Measurements from ENCODE around the gene UGCG. TPM values are rescaled to one million over a fixed set of nuclear protein-coding genes. Genes with fewer than 3 reads are reported as not detected.
"Not testable (repeated sequence)": the region's sequence is repeated elsewhere in the genome, so short reads cannot be mapped to it uniquely, and the experiment has no call there.

The UGCG gene
- total RNA-seq, 1 donor from 2014 or later = 33.1 TPM

GRCh38 chr9:111959468-111960359 is 63.1 kb downstream of the UGCG start:
- intact Hi-C loops (cut with DNase I) = no loop called here
- H3K36me3 ChIP-seq = no peaks in the 10 kb centered on the region
- no peaks in the 10 kb centered on the region for H3K9me3 ChIP-seq
- no peak overlapping the region for H3K27ac ChIP-seq
- TF ChIP-seq POLR2AphosphoS5 (IDR thresholded peaks at IDR 0.05; ENCODE audit: insufficient read depth in 1 of 2, low read depth in 1 of 2) (peak in 1 of 2 donors; percentile 57), POLR2A (IDR thresholded peaks at IDR 0.05) (no peak)
- TF ChIP-seq, protein P1, sequence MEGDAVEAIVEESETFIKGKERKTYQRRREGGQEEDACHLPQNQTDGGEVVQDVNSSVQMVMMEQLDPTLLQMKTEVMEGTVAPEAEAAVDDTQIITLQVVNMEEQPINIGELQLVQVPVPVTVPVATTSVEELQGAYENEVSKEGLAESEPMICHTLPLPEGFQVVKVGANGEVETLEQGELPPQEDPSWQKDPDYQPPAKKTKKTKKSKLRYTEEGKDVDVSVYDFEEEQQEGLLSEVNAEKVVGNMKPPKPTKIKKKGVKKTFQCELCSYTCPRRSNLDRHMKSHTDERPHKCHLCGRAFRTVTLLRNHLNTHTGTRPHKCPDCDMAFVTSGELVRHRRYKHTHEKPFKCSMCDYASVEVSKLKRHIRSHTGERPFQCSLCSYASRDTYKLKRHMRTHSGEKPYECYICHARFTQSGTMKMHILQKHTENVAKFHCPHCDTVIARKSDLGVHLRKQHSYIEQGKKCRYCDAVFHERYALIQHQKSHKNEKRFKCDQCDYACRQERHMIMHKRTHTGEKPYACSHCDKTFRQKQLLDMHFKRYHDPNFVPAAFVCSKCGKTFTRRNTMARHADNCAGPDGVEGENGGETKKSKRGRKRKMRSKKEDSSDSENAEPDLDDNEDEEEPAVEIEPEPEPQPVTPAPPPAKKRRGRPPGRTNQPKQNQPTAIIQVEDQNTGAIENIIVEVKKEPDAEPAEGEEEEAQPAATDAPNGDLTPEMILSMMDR (IDR thresholded peaks at IDR 0.05) = no peak
- H3K27me3 ChIP-seq = no peaks in the 10 kb centered on the region
- H3K4me1 ChIP-seq = peaks cover 11% of the 10 kb centered on the region
- DNase-seq (ENCODE audit: extremely low spot score in 2 of 2) = no peak
- no peak overlapping the region for H3K4me3 ChIP-seq

- DNase-seq (ENCODE audit: extremely low spot score in 2 of 2) = not testable (repeated sequence)
- H3K4me1 ChIP-seq = peaks cover 11% of the 10 kb centered on the region
These were observed 63.9 kb downstream of the UGCG start for GRCh38 chr9:111960485-111960884.

GRCh38 chr9:111961009-111961408 is 64.4 kb downstream of the UGCG start:
- no peak for TF ChIP-seq POLR2AphosphoS5 (IDR thresholded peaks at IDR 0.05; ENCODE audit: insufficient read depth in 1 of 2, low read depth in 1 of 2)
- TF ChIP-seq, protein P1 (IDR thresholded peaks at IDR 0.05) = no peak
- TF ChIP-seq POLR2A (IDR thresholded peaks at IDR 0.05) = no peak
- H3K36me3 ChIP-seq = no peaks in the 10 kb centered on the region

More at GRCh38 chr9:111960485-111960884, 63.9 kb downstream of the UGCG start:
- intact Hi-C loops (cut with DNase I); H3K27ac ChIP-seq; H3K36me3 ChIP-seq; H3K4me3 ChIP-seq; H3K27me3 ChIP-seq; H3K9me3 ChIP-seq: not testable (repeated sequence)

DNA sequence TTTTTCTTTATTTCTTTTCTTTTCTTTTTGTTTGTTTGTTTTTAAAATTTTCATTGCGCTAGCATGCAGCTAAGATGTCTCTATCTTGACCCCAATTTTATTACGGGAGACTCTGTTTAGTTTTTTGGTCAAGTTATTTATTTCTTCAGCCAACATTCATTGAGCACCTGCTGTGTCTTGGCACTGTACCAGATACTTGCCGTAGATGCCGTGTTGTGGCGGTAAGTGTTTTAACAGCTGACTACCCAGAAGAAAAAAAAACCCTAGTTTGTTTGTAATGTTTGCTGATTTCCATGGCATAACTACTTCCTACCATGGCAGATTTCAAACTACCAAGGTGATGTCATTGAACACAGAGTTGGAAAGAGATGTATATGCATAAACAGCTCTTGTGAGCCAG is 65.0 kb downstream of the UGCG start:
- TF ChIP-seq POLR2AphosphoS5 (IDR thresholded peaks at IDR 0.05; ENCODE audit: insufficient read depth in 1 of 2, low read depth in 1 of 2) (no peak), POLR2A (IDR thresholded peaks at IDR 0.05) (no peak)
- TF ChIP-seq, protein P1 (IDR thresholded peaks at IDR 0.05) = no peak
- H3K27me3 ChIP-seq = no peaks in the 10 kb centered on the region
- H3K4me1 ChIP-seq = peaks cover 11% of the 10 kb centered on the region
- no peaks in the 10 kb centered on the region for H3K9me3 ChIP-seq
- H3K27ac ChIP-seq = no peak overlapping the region
- no peaks in the 10 kb centered on the region for H3K36me3 ChIP-seq
- DNase-seq (ENCODE audit: extremely low spot score in 2 of 2) = no peak
- intact Hi-C loops (cut with DNase I) = no loop called here
- no peak overlapping the region for H3K4me3 ChIP-seq

More at GRCh38 chr9:111961009-111961408, 64.4 kb downstream of the UGCG start:
- Histone ChIP-seq H3K4me1 (peaks cover 11% of the 10 kb centered on the region), H3K9me3 (no peaks in the 10 kb centered on the region), H3K27ac (no peak overlapping the region), H3K4me3 (no peak overlapping the region), H3K27me3 (no peaks in the 10 kb centered on the region)
- DNase-seq (ENCODE audit: extremely low spot score in 2 of 2) = no peak
- intact Hi-C loops (cut with DNase I) = no loop called here

DNA sequence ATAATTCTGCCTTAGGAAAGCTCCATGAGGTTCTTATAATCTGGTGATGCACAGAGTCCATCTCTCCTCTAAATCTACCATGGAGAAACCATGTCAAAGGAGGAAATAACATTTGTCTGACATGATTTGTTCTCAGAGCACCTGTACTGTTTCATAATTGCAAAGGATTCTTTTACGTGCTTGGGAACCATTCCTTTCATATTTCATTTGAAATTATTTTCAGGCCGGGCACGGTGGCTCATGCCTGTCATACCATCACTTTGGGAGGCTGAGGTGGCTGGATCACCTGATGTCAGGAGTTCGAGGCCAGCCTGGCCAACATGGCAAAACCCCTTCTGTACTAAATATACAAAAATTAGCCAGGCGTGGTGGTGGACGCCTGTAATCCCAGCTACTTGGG is 65.4 kb downstream of the UGCG start:
- intact Hi-C loops (cut with DNase I) = no loop called here
- H3K27me3 ChIP-seq = no peaks in the 10 kb centered on the region
- no peaks in the 10 kb centered on the region for H3K36me3 ChIP-seq
- no peak for DNase-seq (ENCODE audit: extremely low spot score in 2 of 2)
- H3K9me3 ChIP-seq = no peaks in the 10 kb centered on the region
- H3K4me1 ChIP-seq = peaks cover 11% of the 10 kb centered on the region
- no peak overlapping the region for H3K27ac ChIP-seq
- TF ChIP-seq POLR2A (IDR thresholded peaks at IDR 0.05) (no peak), POLR2AphosphoS5 (IDR thresholded peaks at IDR 0.05; ENCODE audit: insufficient read depth in 1 of 2, low read depth in 1 of 2) (no peak)
- TF ChIP-seq, protein P1 (IDR thresholded peaks at IDR 0.05) = no peak
- no peak overlapping the region for H3K4me3 ChIP-seq
